Measurements from ENCODE around the gene SLC35A5. TPM values are rescaled to one million over a fixed set of nuclear protein-coding genes. Genes with fewer than 3 reads are reported as not detected.

The SLC35A5 gene
- total RNA-seq, 1 experiment from 2014 or later, result 21.4 TPM

- TF ChIP-seq EZH2 (IDR thresholded peaks at IDR 0.05) (no peak), CBX3 (IDR thresholded peaks at IDR 0.05; ENCODE audit: low read depth) (no peak), EZH2phosphoT487 (IDR thresholded peaks at IDR 0.05; ENCODE audit: borderline replicate concordance) (no peak), SRF (IDR thresholded peaks at IDR 0.05; ENCODE audit: low read depth) (no peak), JUND (IDR thresholded peaks at IDR 0.05) (no peak), YY1 (IDR thresholded peaks at IDR 0.05; ENCODE audit: extremely low read depth, insufficient replicate concordance, low read depth, low read length) (no peak)
Measured at GRCh38 chr3:112546216-112546759, 15.6 kb upstream of the SLC35A5 start (continued).

- TF ChIP-seq EZH2phosphoT487 (IDR thresholded peaks at IDR 0.05; ENCODE audit: borderline replicate concordance) (no peak), CTCF (IDR thresholded peaks at IDR 0.05 in 2 of 3, conservative IDR thresholded peaks at IDR 0.05 in 1 of 3; ENCODE audit: borderline replicate concordance in 1 of 3, insufficient read depth in 1 of 3, low read depth in 2 of 3, low read length in 2 of 3) (no peak), SP1 (IDR thresholded peaks at IDR 0.05; ENCODE audit: low read depth) (no peak), REST (IDR thresholded peaks at IDR 0.05; ENCODE audit: low read depth) (no peak), RAD21 (IDR thresholded peaks at IDR 0.05; ENCODE audit: low read depth) (no peak), ELF1 (IDR thresholded peaks at IDR 0.05; ENCODE audit: borderline replicate concordance, low read depth) (no peak), ZNF274 (IDR thresholded peaks at IDR 0.05; ENCODE audit: low read depth, low read length) (no peak), SIN3A (IDR thresholded peaks at IDR 0.05; ENCODE audit: low read depth) (no peak), FOSL1 (IDR thresholded peaks at IDR 0.05; ENCODE audit: low read depth) (no peak), ZFX (IDR thresholded peaks at IDR 0.05) (no peak)
- Histone ChIP-seq H2AFZ (ENCODE audit: low read depth, low read length, poor library complexity, severe bottlenecking) (no peak overlapping the region), H3K4me1 (ENCODE audit: control insufficient read depth in 1 of 2, insufficient read depth in 2 of 2, low read length in 2 of 2) (no peaks in the 10 kb centered on the region), H3K4me3 (replicated peaks in 1 of 2; ENCODE audit: low read depth in 1 of 2, low read length in 2 of 2) (no peak overlapping the region), H4K20me1 (ENCODE audit: insufficient read depth) (no peaks in the 10 kb centered on the region), H3K36me3 (ENCODE audit: control insufficient read depth in 1 of 2, insufficient read depth in 2 of 2, low read length in 2 of 2) (peaks cover 8 to 18% of the 10 kb centered on the region in 2 experiments; a peak in 2 of 4 replicates), H3K27ac (ENCODE audit: low read depth, low read length) (no peak overlapping the region), H3K79me2 (ENCODE audit: insufficient read depth, low read length) (peaks cover 66% of the 10 kb centered on the region), H3K27me3 (ENCODE audit: insufficient read depth, low read length) (no peaks in the 10 kb centered on the region), H3K9ac (ENCODE audit: low read length) (no peak overlapping the region), H3K9me3 (ENCODE audit: control insufficient read depth in 1 of 2, insufficient read depth in 1 of 2, low read depth in 1 of 2, low read length in 2 of 2) (no peaks in the 10 kb centered on the region), H3K4me2 (ENCODE audit: low read length) (no peak overlapping the region), H3K9me2 (ENCODE audit: insufficient read depth) (no peaks in the 10 kb centered on the region)
- BruUV-seq (replicated peaks), result no TSS peak
- no peak for DNase-seq (ENCODE audit: low read depth, low spot score)
- no peak for ATAC-seq
- RAD21 ChIA-PET (ENCODE audit: low non-redundant PET in 1 of 2, low total read pairs in 2 of 2, uncharacterized antibody in 2 of 2, unreplicated experiment in 2 of 2), result no interaction called here
- CTCF ChIA-PET, result no interaction called here
- POLR2A ChIA-PET, result no interaction called here
- intact Hi-C loops (cut with micrococcal nuclease), result no loop called here
Measured at GRCh38 chr3:112550859-112551258, 11.0 kb upstream of the SLC35A5 start.
